Measurements from ENCODE around the gene GPR15.
"Not testable (repeated sequence)": the region's sequence is repeated elsewhere in the genome, so short reads cannot be mapped to it uniquely, and the experiment has no call there.

The GPR15 gene

GRCh38 chr3:98559769-98560168, 28.0 kb downstream of the GPR15 start:
- DNase-seq, result not testable (repeated sequence)

GRCh38 chr3:98560911-98561310, 29.1 kb downstream of the GPR15 start:
- no peak for DNase-seq

- no peak for DNase-seq
These were observed 30.1 kb downstream of the GPR15 start for GRCh38 chr3:98561727-98562521.

- DNase-seq, result no peak
These were observed 32.0 kb downstream of the GPR15 start for GRCh38 chr3:98563661-98564281.

DNA sequence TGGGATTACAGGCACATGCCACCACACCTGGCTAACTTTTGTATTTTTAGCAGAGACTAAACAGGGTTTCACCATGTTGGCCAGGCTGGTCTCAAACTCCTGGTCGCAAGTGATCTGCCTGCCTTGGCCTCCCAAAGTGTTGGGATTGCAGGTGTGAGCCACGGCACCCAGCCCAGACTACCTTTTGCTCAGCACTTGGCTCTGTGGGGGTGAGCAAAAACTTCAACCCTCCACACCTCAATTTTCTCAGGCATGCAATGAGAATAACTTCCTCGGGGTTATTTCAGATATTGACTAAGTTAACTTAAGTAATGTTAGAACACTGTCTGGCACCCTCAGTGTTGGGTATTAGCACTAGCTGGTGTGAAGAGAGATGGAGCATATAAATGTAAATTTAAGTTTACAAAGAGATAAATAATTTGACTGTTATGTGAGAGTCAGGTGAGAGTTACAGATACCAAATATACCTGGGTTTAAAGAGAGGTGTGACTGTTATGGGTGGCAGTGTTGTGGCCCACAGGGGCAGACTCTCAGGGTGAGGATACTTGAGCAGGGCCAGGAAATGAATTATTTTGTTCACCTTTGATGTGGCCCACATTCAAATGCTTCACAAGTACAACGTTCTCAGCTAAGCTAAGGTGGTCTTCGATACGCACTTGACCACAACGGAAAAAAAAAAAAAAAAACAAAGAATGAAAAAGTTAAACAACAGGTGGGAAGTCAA, 32.7 kb downstream of the GPR15 start:
- no peak for DNase-seq

GRCh38 chr3:98565237-98565643, 33.5 kb downstream of the GPR15 start:
- no peak for DNase-seq

- DNase-seq, result no peak
These were observed 34.1 kb downstream of the GPR15 start for GRCh38 chr3:98565843-98566242.

GRCh38 chr3:98567666-98568270, 36.0 kb downstream of the GPR15 start:
- no peak for DNase-seq

DNA sequence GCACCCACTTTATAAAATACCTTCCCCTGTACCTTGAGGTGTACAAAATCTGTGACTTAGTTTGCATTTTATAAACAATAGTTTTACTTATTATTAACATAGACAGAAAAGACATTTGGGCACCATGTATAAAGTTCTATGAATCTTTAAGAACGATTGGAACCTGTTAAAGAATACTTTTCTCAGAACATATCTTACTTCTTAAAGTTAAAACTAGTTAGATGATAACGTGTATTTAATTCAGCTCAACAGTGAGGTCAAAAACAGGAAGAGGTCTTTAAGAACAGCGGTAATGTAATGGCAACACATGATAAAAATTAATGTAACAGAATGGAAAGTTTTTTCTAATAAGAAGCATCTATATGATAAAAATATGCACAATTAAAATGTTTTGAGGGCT, 36.6 kb downstream of the GPR15 start:
- no peak for DNase-seq

- DNase-seq, result no peak
These were observed 41.5 kb downstream of the GPR15 start for GRCh38 chr3:98573181-98573728.

GRCh38 chr3:98574132-98574531, 42.4 kb downstream of the GPR15 start:
- no peak for DNase-seq

DNA sequence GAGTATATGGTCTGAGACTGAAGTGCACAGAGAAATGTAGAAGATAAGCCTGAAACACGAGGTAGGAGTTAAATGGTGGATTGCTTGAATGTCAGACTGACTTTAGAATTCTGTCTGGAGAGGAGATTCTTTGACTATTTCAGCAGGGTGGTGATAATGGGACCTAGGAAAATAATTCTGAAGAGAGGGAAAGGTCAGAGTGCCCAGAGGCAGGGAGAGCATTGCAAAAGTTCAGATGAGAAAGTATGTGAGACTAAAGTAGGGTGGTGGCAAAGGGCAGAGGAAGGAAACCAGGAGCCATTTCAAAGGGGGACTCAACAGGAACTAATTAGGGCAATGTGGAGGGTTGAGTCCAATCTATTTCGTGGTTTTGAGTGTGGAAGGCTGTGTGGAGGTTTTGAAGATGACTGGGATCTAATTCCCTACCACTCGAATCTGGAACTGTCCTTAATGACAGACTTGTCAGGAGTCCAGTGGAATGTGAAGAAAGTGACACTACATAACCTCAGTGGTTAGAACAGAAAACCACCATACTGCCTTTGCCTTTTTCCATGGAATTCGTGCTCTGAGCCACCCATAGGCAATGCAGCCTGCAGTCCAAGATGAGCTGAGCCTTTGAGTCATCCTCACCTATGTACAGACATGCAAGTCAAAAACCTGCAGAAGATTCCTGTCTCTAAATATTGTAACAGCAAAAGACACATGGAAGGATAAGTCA, 45.6 kb downstream of the GPR15 start:
- DNase-seq, result no peak

GRCh38 chr3:98580401-98581386, 48.9 kb downstream of the GPR15 start:
- no peak for DNase-seq

GRCh38 chr3:98581474-98581873, 49.7 kb downstream of the GPR15 start:
- no peak for DNase-seq

- DNase-seq, result no peak
These were observed 50.3 kb downstream of the GPR15 start for GRCh38 chr3:98582042-98582441.

GRCh38 chr3:98583766-98584165, 52.0 kb downstream of the GPR15 start:
- no peak for DNase-seq

Measured in 8988T (cell line).